ENCODE data around the gene ECPAS. TPM values are rescaled to one million over a fixed set of nuclear protein-coding genes. Genes with fewer than 3 reads are reported as not detected.

Gene ECPAS
- total RNA-seq, 1 experiment from 2014 or later, result 106 TPM

DNA sequence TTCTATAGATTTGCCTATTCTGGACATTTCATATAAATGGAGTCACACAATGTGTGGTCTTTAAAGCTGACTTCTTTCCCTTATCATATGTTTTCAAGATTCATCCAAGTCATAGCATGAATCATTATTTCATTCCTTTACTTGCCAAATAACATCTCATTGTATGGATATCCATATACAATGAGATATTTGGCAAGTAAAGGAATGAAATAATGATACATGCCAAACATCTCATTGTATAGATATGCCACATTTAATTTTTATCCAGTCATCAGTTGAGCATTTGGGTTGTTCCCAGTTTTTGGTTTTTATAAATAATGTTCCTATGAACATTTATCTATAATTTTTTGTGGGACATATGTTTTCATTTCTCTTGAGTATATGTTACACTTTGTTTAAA is 133.6 kb downstream of the ECPAS start:
- Histone ChIP-seq H3K4me2 (ENCODE audit: insufficient read depth, insufficient read length, low read length) (no peak overlapping the region), H2BK5ac (ENCODE audit: insufficient read length, low read length) (no peak overlapping the region), H4K8ac (replicated peaks; ENCODE audit: insufficient read length, low read depth, low read length) (no peak overlapping the region), H2AFZ (ENCODE audit: low read length) (no peak overlapping the region), H2BK12ac (ENCODE audit: insufficient read length, low read depth, low read length) (no peak overlapping the region), H4K5ac (ENCODE audit: insufficient read length, low read depth, low read length) (no peak overlapping the region), H3T11ph (ENCODE audit: low read length) (no peak overlapping the region), H3K27me3 (ENCODE audit: insufficient read depth, low read length) (no peaks in the 10 kb centered on the region), H3K9ac (ENCODE audit: extremely low read depth, insufficient read length, low read length) (no peak overlapping the region), H3K18ac (ENCODE audit: insufficient read length, low read depth, low read length) (no peak overlapping the region), H3K9me3 (ENCODE audit: control insufficient read depth, low read depth, low read length) (no peaks in the 10 kb centered on the region), H3K4ac (ENCODE audit: low read depth, low read length) (no peak overlapping the region), H3K56ac (ENCODE audit: insufficient read length, low read depth, low read length) (no peak overlapping the region), H2BK120ac (ENCODE audit: low read depth, low read length, poor library complexity, severe bottlenecking) (no peak overlapping the region), H3K23me2 (ENCODE audit: insufficient read length, low read depth, low read length, poor library complexity, severe bottlenecking) (no peaks in the 10 kb centered on the region), H2BK20ac (ENCODE audit: low read depth, low read length, poor library complexity, severe bottlenecking) (no peak overlapping the region), H3K79me1 (ENCODE audit: insufficient read depth, low read depth, low read length, poor library complexity, severe bottlenecking) (no peaks in the 10 kb centered on the region), H3K27ac (ENCODE audit: insufficient read length, low read depth, low read length) (no peak overlapping the region), H4K91ac (ENCODE audit: insufficient read length, low read depth, low read length) (no peak overlapping the region), H3K79me2 (ENCODE audit: insufficient read depth, low read length) (no peaks in the 10 kb centered on the region), H3K14ac (ENCODE audit: insufficient read depth, low read length) (no peak overlapping the region), H2BK15ac (ENCODE audit: low read depth, low read length) (no peak overlapping the region), H2AK5ac (ENCODE audit: insufficient read length, low read length) (no peak overlapping the region), H3K23ac (ENCODE audit: insufficient read length, low read depth, low read length) (no peak overlapping the region), H3K4me1 (ENCODE audit: insufficient read depth, low read length) (no peaks in the 10 kb centered on the region), H4K20me1 (ENCODE audit: control insufficient read depth, insufficient read depth, insufficient read length) (no peaks in the 10 kb centered on the region)
- Mint-ChIP-seq H3K36me3 (ENCODE audit: insufficient read depth in 1 of 3, low read depth in 3 of 3) (no peaks in the 10 kb centered on the region), H3K4me3 (no peak overlapping the region), H3K4me1 (no peaks in the 10 kb centered on the region), H3K27ac (no peak overlapping the region), H3K9me3 (no peaks in the 10 kb centered on the region), H3K27me3 (ENCODE audit: low read depth) (no peaks in the 10 kb centered on the region; the same call in 1 of the 2 replicates)
- no peak for DNase-seq
- TF ChIP-seq, protein P1, sequence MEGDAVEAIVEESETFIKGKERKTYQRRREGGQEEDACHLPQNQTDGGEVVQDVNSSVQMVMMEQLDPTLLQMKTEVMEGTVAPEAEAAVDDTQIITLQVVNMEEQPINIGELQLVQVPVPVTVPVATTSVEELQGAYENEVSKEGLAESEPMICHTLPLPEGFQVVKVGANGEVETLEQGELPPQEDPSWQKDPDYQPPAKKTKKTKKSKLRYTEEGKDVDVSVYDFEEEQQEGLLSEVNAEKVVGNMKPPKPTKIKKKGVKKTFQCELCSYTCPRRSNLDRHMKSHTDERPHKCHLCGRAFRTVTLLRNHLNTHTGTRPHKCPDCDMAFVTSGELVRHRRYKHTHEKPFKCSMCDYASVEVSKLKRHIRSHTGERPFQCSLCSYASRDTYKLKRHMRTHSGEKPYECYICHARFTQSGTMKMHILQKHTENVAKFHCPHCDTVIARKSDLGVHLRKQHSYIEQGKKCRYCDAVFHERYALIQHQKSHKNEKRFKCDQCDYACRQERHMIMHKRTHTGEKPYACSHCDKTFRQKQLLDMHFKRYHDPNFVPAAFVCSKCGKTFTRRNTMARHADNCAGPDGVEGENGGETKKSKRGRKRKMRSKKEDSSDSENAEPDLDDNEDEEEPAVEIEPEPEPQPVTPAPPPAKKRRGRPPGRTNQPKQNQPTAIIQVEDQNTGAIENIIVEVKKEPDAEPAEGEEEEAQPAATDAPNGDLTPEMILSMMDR (conservative IDR thresholded peaks at IDR 0.05), result no peak
